WTC11 (cell line): ENCODE measurements around the gene ZBTB7C.

ENCODE experiments used
- CREM ChIP-seq: sonication (generic); formaldehyde crosslinking; IDR thresholded peaks from 2 replicates; pipeline ENCODE4 v1.8.1; 2022; ENCODE audit warnings: mild to moderate bottlenecking, missing genetic modification reagents, moderate library complexity
- CTCF ChIP-seq: fragments of 200-600 bp; IDR thresholded peaks from 2 replicates; pipeline ENCODE4 v1.8.0; 2022; ENCODE audit warnings: antibody characterized with exemption
- E2F5 ChIP-seq: sonication (generic); formaldehyde crosslinking; IDR thresholded peaks from 2 replicates; pipeline ENCODE4 v1.8.1; 2022; ENCODE audit warnings: mild to moderate bottlenecking, moderate library complexity, missing genetic modification reagents
- USF2 ChIP-seq: sonication (generic); formaldehyde crosslinking; IDR thresholded peaks from 2 replicates; pipeline ENCODE4 v1.8.1; 2023; ENCODE audit warnings: mild to moderate bottlenecking, missing genetic modification reagents, moderate library complexity

GRCh38 chr18:48179666-48180065 lies 229.5 kb downstream of the ZBTB7C start:
- no peak for TF ChIP-seq E2F5 (CRISPR knock-in tag)
- TF ChIP-seq CTCF: no peak
- TF ChIP-seq USF2 (CRISPR knock-in tag): no peak
- TF ChIP-seq CREM (CRISPR knock-in tag): no peak
